Astrocyte (in vitro differentiated cells and primary cell): ENCODE measurements around the gene ZBTB16.

Experiments
- CTCF ChIP-seq: IDR thresholded peaks from 2 replicates; pipeline ENCODE4 v1.5.1; 2011; ENCODE audit warnings: low read depth, mild to moderate bottlenecking, inconsistent platforms, low read length, moderate library complexity; ENCODE audit not compliant: insufficient read depth
- EZH2 ChIP-seq: IDR thresholded peaks from 2 replicates; pipeline ENCODE4 v1.6.1; 2012; ENCODE audit warnings: mild to moderate bottlenecking, low read length, inconsistent platforms; ENCODE audit not compliant: insufficient read depth

GRCh38 chr11:114183044-114183511, 123.6 kb downstream of the ZBTB16 start:
- TF ChIP-seq CTCF (no peak), EZH2 (no peak)
